Measurements from ENCODE around the gene IBSP.

Gene IBSP, protein sequence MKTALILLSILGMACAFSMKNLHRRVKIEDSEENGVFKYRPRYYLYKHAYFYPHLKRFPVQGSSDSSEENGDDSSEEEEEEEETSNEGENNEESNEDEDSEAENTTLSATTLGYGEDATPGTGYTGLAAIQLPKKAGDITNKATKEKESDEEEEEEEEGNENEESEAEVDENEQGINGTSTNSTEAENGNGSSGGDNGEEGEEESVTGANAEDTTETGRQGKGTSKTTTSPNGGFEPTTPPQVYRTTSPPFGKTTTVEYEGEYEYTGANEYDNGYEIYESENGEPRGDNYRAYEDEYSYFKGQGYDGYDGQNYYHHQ

DNA sequence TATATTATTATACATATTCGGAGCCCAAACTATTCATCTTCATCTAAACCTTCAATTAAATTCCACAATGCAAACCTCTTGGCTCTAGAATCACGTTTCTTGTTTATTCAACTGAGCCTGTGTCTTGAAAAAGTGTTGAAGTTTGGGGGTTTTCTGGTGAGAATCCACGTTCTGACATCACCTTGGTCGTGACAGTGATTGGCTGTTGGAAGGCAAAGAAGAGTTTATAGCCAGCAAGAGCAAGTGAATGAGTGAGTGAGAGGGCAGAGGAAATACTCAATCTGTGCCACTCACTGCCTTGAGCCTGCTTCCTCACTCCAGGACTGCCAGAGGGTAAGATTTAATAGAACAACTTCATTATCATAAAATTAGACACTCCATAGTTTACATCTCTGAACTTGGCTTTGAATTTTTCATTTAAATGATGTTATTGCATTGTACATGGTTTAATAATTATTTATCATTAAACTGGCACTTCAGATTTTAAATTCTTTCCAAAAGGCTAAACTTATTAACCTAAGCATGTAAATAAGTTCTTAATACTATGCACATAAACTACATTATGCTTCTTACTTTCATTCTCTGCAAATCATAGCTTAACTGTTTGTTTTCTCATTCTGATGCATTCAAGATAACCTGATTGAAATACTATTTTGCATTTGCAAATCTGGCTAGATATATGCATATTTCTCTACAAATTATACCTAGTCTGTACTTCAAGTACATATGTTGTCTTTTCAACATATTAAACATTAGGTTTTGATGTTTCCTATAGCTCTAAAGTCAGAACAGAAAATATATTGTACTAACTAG is at the start of gene IBSP:
Gene IBSP, plus strand, starts transcription at position 254 of the 813 bp plus-strand sequence. CDS start 2,808 bp downstream, outside the sequence.
- H3K4me3 ChIP-seq: no peak within 1 kb of the TSS
- no peak for TF ChIP-seq Cebpa-rat (IDR thresholded peaks at IDR 0.05)
- H3K9me3 ChIP-seq (replicated peaks in 1 of 11): no peaks in the 10 kb centered on the region
- H3K9ac ChIP-seq: no peak within 1 kb of the TSS
- no peak within 1 kb of the TSS for H3K4me2 ChIP-seq
- H3K4me1 ChIP-seq: peaks cover 0 to 15% (median 0%) of the 10 kb centered on the region in 10 experiments; a peak in 5 of 20 replicates
- no peaks in the 10 kb centered on the region for H4K20me1 ChIP-seq
- H3K36me3 ChIP-seq: no peaks in the 10 kb centered on the region
- H3K27ac ChIP-seq: no peak within 1 kb of the TSS
- no peaks in the 10 kb centered on the region for H3K27me3 ChIP-seq

DNA sequence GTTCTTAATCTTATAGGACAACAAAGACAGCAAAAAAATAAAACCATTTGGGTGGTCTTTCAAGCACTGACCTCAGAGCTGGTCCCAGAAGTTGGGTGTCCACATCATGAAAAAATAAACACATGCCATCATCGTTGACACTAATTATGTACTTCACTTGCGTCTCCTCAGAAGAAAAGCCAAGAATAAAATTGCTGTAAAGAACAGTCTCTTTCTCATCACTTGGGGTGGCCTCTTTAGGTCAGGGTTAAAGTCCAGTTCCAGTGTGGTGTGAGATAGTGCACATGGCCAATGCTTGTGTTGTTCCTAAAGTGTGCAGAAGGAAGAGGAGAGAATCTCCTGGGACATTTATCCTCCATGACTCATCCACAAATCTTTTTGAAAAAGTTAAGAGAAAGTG is 49.5 kb upstream of the IBSP start:
- Histone ChIP-seq H4K20me1 (no peaks in the 10 kb centered on the region), H3K4me3 (no peak overlapping the region), H3K36me3 (no peaks in the 10 kb centered on the region; a peak in 2 of 22 replicates), H3K9me3 (replicated peaks in 1 of 11) (peaks cover 20 to 29% (median 24%) of the 10 kb centered on the region in 11 experiments), H3K9ac (no peak overlapping the region), H3K4me1 (no peaks in the 10 kb centered on the region), H3K4me2 (no peak overlapping the region), H3K27ac (no peak overlapping the region), H3K27me3 (no peaks in the 10 kb centered on the region)
- TF ChIP-seq Cebpa-rat (IDR thresholded peaks at IDR 0.05): no peak

DNA sequence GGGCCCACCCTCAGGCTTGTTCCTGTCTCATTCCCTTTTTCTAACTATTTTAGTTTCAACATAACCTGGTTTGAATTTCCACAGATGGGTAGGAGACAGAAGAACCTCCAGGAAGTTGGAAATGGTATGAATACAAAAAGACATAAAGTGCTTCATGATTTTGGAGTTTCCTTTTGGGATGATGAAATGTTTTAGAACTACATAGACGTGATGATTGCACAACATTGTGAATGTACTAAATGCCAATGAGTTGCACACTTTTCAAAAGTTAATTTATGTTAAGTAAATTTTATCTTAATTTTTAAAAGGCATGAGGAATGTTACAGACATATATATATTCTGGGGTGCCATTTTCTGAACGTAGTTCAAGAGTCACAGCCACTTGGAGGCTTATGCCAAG is 41.1 kb upstream of the IBSP start:
- H3K4me3 ChIP-seq: no peak overlapping the region
- H4K20me1 ChIP-seq: no peaks in the 10 kb centered on the region
- TF ChIP-seq Cebpa-rat (IDR thresholded peaks at IDR 0.05): no peak
- no peaks in the 10 kb centered on the region for H3K27me3 ChIP-seq
- H3K36me3 ChIP-seq: no peaks in the 10 kb centered on the region
- no peak overlapping the region for H3K9ac ChIP-seq
- H3K9me3 ChIP-seq (replicated peaks in 1 of 11): peaks cover 4 to 6% (median 5%) of the 10 kb centered on the region in 11 experiments; a peak in 20 of 22 replicates
- H3K27ac ChIP-seq: no peak overlapping the region
- no peak overlapping the region for H3K4me2 ChIP-seq
- H3K4me1 ChIP-seq: no peaks in the 10 kb centered on the region

DNA sequence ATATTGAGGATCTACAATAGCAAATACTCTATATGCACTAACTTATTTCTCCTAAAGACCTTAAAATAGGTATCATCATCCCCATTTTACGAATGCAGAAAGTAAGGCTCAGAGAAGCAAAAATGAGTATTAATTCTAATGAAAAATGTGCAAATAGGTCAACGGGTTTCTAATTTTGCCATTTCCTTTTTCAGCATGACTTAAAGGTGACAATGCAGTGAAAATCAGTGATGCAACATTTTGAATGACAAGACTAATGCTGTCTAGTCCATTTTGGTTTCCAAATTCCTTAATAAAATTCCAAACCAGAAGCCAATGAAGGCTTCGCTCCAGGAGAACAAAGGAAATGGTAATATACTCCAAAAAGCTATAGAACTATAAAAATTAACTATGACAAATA is 37.0 kb upstream of the IBSP start:
- 0 out of 22 replicates have a peak, but pooled peaks cover 0 to under 1% (median 0%) of the 10 kb centered on the region in 11 experiments for H3K9me3 ChIP-seq (replicated peaks in 1 of 11)
- TF ChIP-seq Cebpa-rat (IDR thresholded peaks at IDR 0.05): no peak
- H3K36me3 ChIP-seq: no peaks in the 10 kb centered on the region
- no peaks in the 10 kb centered on the region for H3K4me1 ChIP-seq
- no peak overlapping the region for H3K4me3 ChIP-seq
- no peak overlapping the region for H3K27ac ChIP-seq
- no peaks in the 10 kb centered on the region for H4K20me1 ChIP-seq
- H3K27me3 ChIP-seq: no peaks in the 10 kb centered on the region
- no peak overlapping the region for H3K4me2 ChIP-seq
- no peak overlapping the region for H3K9ac ChIP-seq

DNA sequence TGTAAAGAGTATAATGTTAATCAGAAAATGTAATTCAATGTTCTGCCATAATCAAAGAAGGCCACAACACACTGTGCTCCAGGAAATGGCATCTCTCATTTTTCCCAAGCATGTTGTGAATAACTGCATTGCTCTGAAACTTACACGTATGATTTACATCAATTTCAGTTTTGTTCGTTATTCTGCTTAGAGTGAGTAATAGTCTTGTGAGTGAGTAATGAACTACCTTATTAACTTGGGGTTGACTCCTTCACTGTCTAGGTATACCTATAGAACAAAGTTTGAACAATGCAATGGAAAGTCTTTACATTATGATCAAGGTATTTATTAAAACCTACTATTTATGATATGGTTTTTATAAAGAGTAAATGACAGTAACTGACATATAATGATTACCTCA is 17.8 kb upstream of the IBSP start:
- Histone ChIP-seq H3K4me1 (no peaks in the 10 kb centered on the region), H3K27me3 (no peaks in the 10 kb centered on the region), H3K4me2 (no peak overlapping the region), H3K9ac (no peak overlapping the region), H4K20me1 (no peaks in the 10 kb centered on the region), H3K4me3 (no peak overlapping the region), H3K27ac (no peak overlapping the region), H3K9me3 (replicated peaks in 1 of 11) (no peaks in the 10 kb centered on the region), H3K36me3 (no peaks in the 10 kb centered on the region)
- TF ChIP-seq Cebpa-rat (IDR thresholded peaks at IDR 0.05): no peak

DNA sequence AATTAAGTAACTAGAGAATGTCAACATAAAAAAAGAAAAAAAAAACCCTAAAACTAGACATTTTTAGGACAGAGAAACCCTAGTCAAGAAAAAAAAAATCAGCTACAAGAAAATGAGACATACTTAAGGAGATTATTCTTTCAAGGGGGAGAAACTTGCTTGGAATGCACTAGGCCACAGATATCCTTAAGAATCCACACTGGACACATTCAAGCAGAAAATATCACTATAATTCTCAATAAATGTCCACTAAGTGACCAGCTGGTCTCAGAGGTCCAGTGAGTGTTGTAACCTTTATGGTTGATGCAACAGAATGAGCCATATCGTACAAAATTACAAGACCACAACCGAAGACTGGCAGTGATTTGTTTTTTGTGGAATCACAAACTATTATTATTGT is 15.6 kb upstream of the IBSP start:
- H3K4me3 ChIP-seq: no peak overlapping the region
- H3K27ac ChIP-seq: no peak overlapping the region

DNA sequence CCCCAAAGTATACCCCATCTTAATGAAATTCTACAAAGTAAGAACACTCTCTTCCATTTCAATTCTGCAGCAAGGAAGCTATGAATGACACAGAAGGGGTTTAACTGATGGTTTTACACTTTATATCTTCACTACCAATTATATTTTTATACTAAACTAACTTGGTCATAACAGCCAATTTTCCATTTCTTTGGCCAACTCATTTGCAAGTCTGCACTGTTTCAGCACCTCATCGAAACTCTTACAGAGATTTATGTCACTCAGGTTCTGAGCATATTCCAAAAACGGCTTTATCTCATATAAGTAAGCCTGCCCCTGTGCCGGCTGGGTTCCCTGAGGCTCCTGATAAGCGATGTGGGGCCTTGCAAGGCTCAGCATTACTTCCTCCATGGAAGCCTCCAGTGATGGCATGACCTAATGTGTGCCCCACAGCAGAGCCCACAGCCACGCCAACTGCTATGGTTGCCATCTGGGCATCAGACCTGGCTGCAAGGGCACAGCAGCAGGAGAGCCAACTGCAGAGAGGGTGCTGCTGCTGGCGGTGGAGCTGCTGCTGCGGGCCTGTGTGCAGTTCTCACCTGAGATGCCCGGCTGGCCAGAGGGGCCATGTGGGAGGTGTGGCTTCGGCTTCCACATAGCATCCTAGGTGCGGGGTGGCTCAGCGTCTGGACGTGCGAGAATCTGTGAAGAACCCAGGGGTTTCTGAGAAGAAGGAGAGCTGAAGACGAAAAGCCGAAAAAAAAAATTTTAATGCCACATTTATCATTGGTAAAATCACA is 13.4 kb upstream of the IBSP start:
- H3K4me1 ChIP-seq: no peaks in the 10 kb centered on the region
- no peak overlapping the region for H3K27ac ChIP-seq
- no peaks in the 10 kb centered on the region for H3K36me3 ChIP-seq
- no peaks in the 10 kb centered on the region for H3K27me3 ChIP-seq
- no peaks in the 10 kb centered on the region for H3K9me3 ChIP-seq (replicated peaks in 1 of 11)
- no peaks in the 10 kb centered on the region for H4K20me1 ChIP-seq
- H3K9ac ChIP-seq: no peak overlapping the region
- no peak for TF ChIP-seq Cebpa-rat (IDR thresholded peaks at IDR 0.05)
- H3K4me2 ChIP-seq: no peak overlapping the region
- no peak overlapping the region for H3K4me3 ChIP-seq

More for the DNA sequence above, 15.6 kb upstream of the IBSP start:
- no peak for TF ChIP-seq Cebpa-rat (IDR thresholded peaks at IDR 0.05)
- Histone ChIP-seq H4K20me1 (no peaks in the 10 kb centered on the region), H3K36me3 (no peaks in the 10 kb centered on the region), H3K4me1 (no peaks in the 10 kb centered on the region), H3K9ac (no peak overlapping the region), H3K9me3 (replicated peaks in 1 of 11) (no peaks in the 10 kb centered on the region), H3K27me3 (no peaks in the 10 kb centered on the region), H3K4me2 (no peak overlapping the region)

DNA sequence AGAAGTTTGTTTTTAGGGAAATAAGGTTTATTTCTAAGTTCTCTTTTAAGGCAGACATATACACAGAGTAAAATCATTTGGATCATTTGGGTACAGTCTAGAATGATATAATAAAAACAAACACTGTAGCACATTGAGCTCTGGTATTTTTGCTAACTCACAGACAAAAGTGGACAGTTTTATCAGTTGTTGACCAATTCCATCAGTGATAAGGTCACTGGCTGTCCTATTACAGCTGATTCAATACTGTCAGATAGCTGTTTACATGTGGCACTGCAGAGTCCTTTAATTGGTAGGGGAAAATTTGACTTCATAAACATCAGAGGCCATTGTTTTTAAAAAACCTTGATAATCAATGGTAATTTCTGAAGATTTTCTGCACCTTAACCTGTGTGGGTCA is 3.5 kb downstream of the IBSP start:
- Histone ChIP-seq H3K36me3 (no peaks in the 10 kb centered on the region), H3K9ac (no peak overlapping the region), H3K4me3 (no peak overlapping the region), H3K9me3 (replicated peaks in 1 of 11) (peaks cover 0 to 13% (median 0%) of the 10 kb centered on the region in 11 experiments; a peak in 1 of 22 replicates), H3K4me1 (peaks cover 0 to 46% (median 2%) of the 10 kb centered on the region in 10 experiments; a peak in 8 of 20 replicates), H3K27ac (no peak overlapping the region), H3K4me2 (no peak overlapping the region), H3K27me3 (no peaks in the 10 kb centered on the region), H4K20me1 (no peaks in the 10 kb centered on the region)
- no peak for TF ChIP-seq Cebpa-rat (IDR thresholded peaks at IDR 0.05)

DNA sequence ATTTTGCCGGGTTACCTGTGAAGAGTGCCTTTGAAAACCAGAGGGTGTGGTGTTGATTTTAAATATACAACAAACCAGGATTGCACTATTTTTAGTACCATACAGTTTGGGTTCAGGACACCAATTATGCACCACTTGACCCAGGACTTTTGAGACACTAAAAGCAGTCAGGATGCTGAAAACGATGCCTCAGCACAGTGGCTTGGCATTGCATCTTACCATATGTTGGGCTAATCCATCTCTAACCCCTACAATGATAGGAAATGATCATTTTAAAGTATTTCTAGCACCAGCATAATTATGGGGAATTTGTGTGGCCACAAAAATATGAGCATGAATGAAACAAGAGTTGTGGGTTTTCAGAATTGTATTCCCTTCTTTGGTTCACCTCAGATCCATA is 4.1 kb downstream of the IBSP start:
- Histone ChIP-seq H3K9ac (no peak overlapping the region), H3K36me3 (no peaks in the 10 kb centered on the region), H3K9me3 (replicated peaks in 1 of 11) (peaks cover 0 to 17% (median 0%) of the 10 kb centered on the region in 11 experiments; a peak in 2 of 22 replicates), H3K4me3 (no peak overlapping the region), H3K27me3 (no peaks in the 10 kb centered on the region), H3K4me2 (peak overlapping the region in 2 of 11 experiments; percentile 5 to 35; a peak in 2 of 22 replicates), H3K27ac (no peak overlapping the region), H3K4me1 (peaks cover 0 to 51% (median 2%) of the 10 kb centered on the region in 10 experiments; a peak in 8 of 20 replicates), H4K20me1 (no peaks in the 10 kb centered on the region)
- no peak for TF ChIP-seq Cebpa-rat (IDR thresholded peaks at IDR 0.05)
